22Rv1 (cell line): ENCODE measurements around the gene GAREM2.

Experiments used
- CTCF ChIP-seq: fragments of 450-650 bp; IDR thresholded peaks from 2 replicates; pipeline ENCODE4 v1.5.1; 2017; ENCODE audit warnings: mild to moderate bottlenecking
- ZFX ChIP-seq: fragments of 450-650 bp; IDR thresholded peaks from 2 replicates; pipeline ENCODE4 v1.6.1; 2017; ENCODE audit warnings: antibody characterized with exemption, borderline replicate concordance

DNA sequence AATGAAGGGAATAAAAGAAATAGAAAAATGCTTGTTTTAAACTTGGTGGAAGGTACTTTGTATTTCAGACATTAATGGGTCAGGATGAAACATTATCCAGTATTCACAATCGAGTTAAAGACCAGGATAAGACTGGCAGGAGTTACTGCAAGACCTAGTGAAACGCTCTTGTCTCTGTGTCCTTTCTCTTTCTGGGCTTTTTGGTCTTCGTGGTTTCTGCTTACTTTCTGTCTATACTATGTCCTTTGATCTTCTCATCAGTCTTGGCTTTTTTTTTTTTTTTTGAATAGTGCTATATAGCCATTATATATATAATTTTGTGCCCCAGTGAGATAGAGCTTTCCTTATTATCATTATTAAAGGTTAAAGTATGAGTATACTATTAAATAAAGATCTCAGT is 42.1 kb upstream of the GAREM2 start:
- TF ChIP-seq CTCF (no peak), ZFX (no peak)
